Cardiac fibroblast (primary cell): ENCODE measurements around the gene CSPG4.
A peak's percentile ranks its signal among the peaks of the same experiment; 100 is the strongest.

Source experiments
- DNase-seq, 2 donors: peaks; one replicate each; pipeline versions ENCODE4 v3.0.0 to v3.0.0-alpha.2; 2010; ENCODE audit warnings: low read depth in 2 of 2
- H3K4me3 ChIP-seq, 2 donors: replicated peaks in 1 of 2; 1 replicate in 1 of 2; 2 replicates in 1 of 2; pipeline ENCODE4 v1.5.1; 2011; ENCODE audit warnings: low read depth in 2 of 2, low read length in 2 of 2, mild to moderate bottlenecking in 2 of 2, moderate library complexity in 1 of 2
- TF ChIP-seq, protein P1 (sequence below): IDR thresholded peaks from one replicate; pipeline ENCODE4 v1.5.1; 2011; ENCODE audit warnings: low read depth, mild to moderate bottlenecking, low read length, inconsistent platforms

Gene CSPG4

DNA sequence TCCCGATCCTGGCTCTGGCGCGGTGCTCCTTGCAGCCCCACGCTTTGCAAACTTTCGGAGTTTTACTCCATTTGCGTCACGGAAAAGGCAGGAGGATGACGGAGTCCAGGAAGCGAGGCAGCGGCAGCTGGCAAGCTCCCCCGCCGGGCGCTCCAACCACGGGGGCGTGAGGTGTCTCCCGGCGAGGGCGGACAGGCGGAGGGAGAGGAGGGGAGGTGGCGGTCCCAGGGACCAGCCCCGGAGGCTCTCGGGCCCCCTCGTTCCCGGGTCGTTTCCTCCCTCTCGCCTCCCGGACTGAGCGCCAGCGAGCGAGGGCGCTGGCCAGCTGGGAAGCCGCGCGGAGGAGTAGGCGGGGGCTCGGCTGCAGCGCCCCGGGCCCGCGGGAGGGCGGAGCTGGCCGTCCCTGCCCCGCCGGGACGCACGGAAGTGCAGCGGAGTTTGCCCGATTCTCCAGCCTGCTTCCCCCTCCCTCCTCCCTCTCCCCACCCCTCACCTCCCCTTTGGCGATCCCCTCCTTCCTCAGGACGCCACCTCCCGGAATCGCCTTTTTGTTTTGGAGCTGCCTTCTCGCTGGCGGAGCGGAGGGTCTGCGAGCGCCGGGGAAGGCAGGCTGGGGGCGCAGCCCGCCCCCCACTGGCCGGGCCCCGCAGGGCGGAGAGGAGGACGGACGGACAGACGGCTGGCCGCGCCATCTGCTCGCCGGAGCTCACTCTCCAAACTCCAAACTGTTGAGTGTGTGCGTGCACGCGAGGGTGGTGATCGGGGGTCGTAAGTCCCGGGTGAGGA lies 65.1 kb downstream of the CSPG4 start, which contains the start of gene SNX33:
SNX33 (plus strand) TSS at position 543 of the 786 bp plus-strand sequence. CDS start 1,191 bp downstream, outside the sequence.
- DNase-seq: peak; percentile 86 to 94
- H3K4me3 ChIP-seq: peak within 1 kb of the TSS; percentile 80 to 83

DNA sequence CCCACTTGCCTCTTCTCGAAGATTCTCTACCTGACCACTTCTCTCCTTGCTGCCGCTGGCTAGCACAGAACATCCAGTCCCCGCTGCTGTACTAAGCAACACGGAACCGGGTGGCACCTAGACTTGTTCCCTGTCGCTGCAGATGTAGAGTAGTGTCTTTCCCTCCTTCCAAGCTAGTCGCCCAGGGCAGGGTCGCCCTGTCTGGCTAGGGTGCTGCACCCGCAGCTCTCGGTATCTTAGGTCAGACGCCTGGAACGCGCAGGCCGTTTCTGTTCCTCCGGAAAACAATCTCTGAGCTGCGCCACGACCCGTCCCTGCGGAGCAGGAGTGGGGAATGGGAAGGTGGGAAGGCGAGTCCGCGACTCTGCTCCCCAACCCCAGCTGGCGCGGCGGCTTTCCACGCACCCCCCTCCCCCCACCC lies 65.7 kb downstream of the CSPG4 start:
- no peak for DNase-seq
- TF ChIP-seq, protein P1, sequence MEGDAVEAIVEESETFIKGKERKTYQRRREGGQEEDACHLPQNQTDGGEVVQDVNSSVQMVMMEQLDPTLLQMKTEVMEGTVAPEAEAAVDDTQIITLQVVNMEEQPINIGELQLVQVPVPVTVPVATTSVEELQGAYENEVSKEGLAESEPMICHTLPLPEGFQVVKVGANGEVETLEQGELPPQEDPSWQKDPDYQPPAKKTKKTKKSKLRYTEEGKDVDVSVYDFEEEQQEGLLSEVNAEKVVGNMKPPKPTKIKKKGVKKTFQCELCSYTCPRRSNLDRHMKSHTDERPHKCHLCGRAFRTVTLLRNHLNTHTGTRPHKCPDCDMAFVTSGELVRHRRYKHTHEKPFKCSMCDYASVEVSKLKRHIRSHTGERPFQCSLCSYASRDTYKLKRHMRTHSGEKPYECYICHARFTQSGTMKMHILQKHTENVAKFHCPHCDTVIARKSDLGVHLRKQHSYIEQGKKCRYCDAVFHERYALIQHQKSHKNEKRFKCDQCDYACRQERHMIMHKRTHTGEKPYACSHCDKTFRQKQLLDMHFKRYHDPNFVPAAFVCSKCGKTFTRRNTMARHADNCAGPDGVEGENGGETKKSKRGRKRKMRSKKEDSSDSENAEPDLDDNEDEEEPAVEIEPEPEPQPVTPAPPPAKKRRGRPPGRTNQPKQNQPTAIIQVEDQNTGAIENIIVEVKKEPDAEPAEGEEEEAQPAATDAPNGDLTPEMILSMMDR: no peak
- peak overlapping the region; percentile 80 to 83 for H3K4me3 ChIP-seq

More for the DNA sequence above, 65.1 kb downstream of the CSPG4 start, which contains the start of gene SNX33:
- TF ChIP-seq, protein P1: peak; percentile 20

DNA sequence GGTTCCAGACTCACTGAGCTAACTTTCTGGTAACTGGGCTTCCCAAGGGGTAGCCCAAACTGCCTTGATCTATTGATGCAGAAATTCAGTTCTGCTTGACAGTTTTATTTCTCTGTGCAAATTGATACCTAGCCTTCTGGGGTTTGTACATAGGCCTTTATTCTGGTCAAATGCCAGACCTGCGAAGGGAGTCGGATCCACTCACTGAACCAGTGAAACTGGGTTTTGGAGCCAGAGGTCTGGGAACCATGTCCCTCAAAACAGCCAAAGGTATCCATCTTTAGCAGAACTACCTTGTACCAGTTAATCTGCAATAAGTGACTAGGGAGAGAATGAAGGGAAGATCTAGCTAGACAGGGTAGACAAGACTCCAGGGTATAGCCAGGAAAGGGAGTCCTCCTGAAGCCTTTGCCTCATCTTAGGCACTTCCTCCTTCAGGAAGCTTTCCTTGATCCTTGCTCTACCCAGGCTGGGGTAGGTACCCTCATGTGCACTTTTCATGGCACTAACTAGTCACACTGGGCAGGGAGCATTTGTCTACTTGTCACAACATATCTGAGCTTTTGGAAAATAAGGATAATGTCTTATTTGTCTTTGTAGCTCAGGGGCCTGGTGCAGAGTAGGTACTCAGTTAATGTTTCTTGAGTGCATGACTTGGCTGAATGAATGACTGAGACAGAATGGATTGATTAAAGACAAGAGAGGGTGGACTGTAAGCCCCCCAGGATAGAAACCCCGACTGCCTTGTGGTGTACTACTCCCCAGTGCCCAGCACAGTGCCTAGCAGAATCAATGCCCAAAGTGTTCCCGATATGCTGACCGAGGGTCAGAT lies 66.3 kb downstream of the CSPG4 start:
- TF ChIP-seq, protein P1: no peak
- peak overlapping the region; percentile 80 to 83 for H3K4me3 ChIP-seq
- DNase-seq: no peak

DNA sequence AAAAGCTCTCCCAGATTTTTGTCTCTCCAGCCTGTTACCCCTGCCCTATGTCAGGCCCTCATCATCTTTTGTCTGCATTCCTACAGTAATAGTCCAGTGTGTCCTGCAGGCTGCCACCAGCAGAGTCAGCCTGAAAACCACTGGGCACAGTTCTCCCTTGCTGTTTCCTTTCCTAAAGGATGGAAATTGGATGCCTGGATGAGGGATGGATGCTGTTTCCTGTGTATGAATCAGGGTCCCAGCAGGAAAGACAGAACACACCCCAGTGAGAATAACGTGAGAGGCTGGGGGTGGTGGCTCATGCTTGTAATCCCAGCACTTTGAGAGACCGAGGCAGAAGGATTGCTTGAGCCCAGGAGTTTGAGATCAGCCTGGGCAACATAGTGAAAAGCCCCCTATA lies 68.3 kb downstream of the CSPG4 start:
- H3K4me3 ChIP-seq: no peak overlapping the region
- no peak for DNase-seq
- TF ChIP-seq, protein P1: no peak

DNA sequence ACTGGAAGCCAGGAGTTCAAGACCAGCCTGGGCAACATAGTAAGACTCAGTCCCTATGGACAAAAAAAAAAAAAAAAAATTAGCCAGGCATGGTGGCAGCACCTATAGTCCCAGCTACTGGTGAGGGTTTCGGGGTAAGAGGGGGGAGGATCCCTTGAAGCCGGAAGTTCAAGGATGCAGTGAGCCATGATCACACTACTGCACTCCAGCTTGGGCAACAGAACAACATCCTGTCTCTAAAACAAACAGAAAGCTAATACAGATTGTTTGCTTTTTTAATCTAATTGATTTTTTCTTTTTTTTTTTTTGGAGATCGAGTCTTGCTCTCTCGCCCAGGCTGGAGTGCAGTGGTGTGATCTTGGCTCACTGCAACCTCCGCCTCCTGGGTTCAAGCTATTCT lies 71.0 kb downstream of the CSPG4 start:
- no peak for DNase-seq
- TF ChIP-seq, protein P1: no peak

DNA sequence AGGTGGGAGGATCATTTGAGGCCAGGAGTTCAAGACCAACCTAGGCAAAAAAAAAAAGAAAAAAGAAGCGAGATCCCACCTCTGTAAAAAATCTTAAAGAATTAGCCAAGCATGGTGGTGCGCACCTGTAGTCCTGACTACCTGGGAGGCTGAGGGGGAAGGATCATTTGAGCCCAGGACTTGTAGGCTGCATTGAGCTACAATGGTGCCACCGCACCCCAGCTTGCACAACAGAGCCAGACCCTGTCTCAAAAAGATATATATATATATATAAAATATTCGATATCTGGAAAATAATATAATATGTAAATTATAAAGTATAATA lies 71.5 kb downstream of the CSPG4 start:
- H3K4me3 ChIP-seq: no peak overlapping the region
- no peak for DNase-seq
- TF ChIP-seq, protein P1: no peak

More for the DNA sequence above, 71.0 kb downstream of the CSPG4 start:
- H3K4me3 ChIP-seq: no peak overlapping the region
